GM10266 (cell line): Measurements from ENCODE around the gene ZNF423.

Experiments used
- DNase-seq: peaks from one replicate; pipeline ENCODE4 v3.0.0; 2012; ENCODE audit errors: extremely low spot score
- CTCF ChIP-seq: IDR thresholded peaks from 2 replicates; pipeline ENCODE4 v1.5.1; 2012; ENCODE audit warnings: mild to moderate bottlenecking, low read depth; ENCODE audit not compliant: control insufficient read depth, insufficient read depth; ENCODE audit errors: missing control alignments

The ZNF423 gene

GRCh38 chr16:49760815-49761214 lies 95.1 kb downstream of the ZNF423 start:
- no peak for TF ChIP-seq CTCF

GRCh38 chr16:49757559-49758069 lies 98.3 kb downstream of the ZNF423 start:
- DNase-seq = no peak
- no peak for TF ChIP-seq CTCF

More at GRCh38 chr16:49760815-49761214, 95.1 kb downstream of the ZNF423 start:
- DNase-seq = no peak

- DNase-seq = no peak
- TF ChIP-seq CTCF = no peak
Observed at GRCh38 chr16:49756775-49757558, 98.9 kb downstream of the ZNF423 start.

GRCh38 chr16:49755716-49756505 lies 100.0 kb downstream of the ZNF423 start:
- DNase-seq = no peak
- no peak for TF ChIP-seq CTCF

GRCh38 chr16:49755313-49755620 lies 100.6 kb downstream of the ZNF423 start:
- no peak for DNase-seq
- no peak for TF ChIP-seq CTCF

GRCh38 chr16:49754495-49755312 lies 101.2 kb downstream of the ZNF423 start:
- TF ChIP-seq CTCF = no peak
- DNase-seq = no peak
